PFSK-1 (cell line): Measurements from ENCODE around the gene SRPK2.

ENCODE experiments used
- FOXP2 ChIP-seq: optimal IDR thresholded peaks from 2 replicates; pipeline ENCODE3; 2011; ENCODE audit warnings: borderline replicate concordance, control low read depth, inconsistent platforms; ENCODE audit not compliant: insufficient read depth; ENCODE audit errors: extremely low read length, extremely low read depth
- POLR2AphosphoS5 ChIP-seq: IDR thresholded peaks from 2 replicates; pipeline ENCODE4 v1.6.1; 2012; ENCODE audit warnings: low read depth, mild to moderate bottlenecking, control low read depth, low read length, moderate library complexity
- SIN3A ChIP-seq: IDR thresholded peaks from 2 replicates; pipeline ENCODE4 v1.6.1; 2012; ENCODE audit warnings: mild to moderate bottlenecking, low read length, moderate library complexity, borderline replicate concordance; ENCODE audit not compliant: insufficient read depth
- TAF1 ChIP-seq: IDR thresholded peaks from 2 replicates; pipeline ENCODE4 v1.6.1; 2012; ENCODE audit warnings: low read length, control low read depth, borderline replicate concordance; ENCODE audit not compliant: insufficient read depth
- TF ChIP-seq, protein P1 (sequence below), 2 experiments: IDR thresholded peaks; 2 replicates each; pipeline versions ENCODE4 v1.6.1 to v1.8.0; 2011 to 2012; ENCODE audit warnings: low read depth in 2 of 2, low read length in 2 of 2, control low read depth in 1 of 2, inconsistent platforms in 1 of 2, mild to moderate bottlenecking in 1 of 2, moderate library complexity in 1 of 2; ENCODE audit not compliant: insufficient read depth in 1 of 2

SRPK2 gene

DNA sequence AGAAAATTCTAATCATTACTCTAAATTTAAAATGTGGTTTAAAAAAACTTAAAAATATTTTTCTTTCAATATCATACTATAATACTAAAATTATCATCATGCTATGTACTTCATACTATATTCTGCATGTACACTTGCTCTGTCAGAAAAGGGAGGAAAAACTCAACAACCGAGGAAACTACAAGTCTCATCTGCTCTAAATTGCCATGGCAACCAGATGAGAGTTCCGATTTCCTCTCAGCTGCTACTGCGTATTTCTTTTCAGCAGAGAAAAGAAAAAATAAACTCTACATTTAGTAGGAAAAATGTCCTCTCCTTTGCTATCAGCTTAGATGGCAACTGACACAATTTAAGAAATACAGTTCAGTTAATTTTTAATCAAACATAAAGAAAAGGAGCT, 178.9 kb downstream of the SRPK2 start:
- TF ChIP-seq TAF1 (no peak), SIN3A (no peak), FOXP2 (no peak), POLR2AphosphoS5 (no peak)
- TF ChIP-seq, protein P1, sequence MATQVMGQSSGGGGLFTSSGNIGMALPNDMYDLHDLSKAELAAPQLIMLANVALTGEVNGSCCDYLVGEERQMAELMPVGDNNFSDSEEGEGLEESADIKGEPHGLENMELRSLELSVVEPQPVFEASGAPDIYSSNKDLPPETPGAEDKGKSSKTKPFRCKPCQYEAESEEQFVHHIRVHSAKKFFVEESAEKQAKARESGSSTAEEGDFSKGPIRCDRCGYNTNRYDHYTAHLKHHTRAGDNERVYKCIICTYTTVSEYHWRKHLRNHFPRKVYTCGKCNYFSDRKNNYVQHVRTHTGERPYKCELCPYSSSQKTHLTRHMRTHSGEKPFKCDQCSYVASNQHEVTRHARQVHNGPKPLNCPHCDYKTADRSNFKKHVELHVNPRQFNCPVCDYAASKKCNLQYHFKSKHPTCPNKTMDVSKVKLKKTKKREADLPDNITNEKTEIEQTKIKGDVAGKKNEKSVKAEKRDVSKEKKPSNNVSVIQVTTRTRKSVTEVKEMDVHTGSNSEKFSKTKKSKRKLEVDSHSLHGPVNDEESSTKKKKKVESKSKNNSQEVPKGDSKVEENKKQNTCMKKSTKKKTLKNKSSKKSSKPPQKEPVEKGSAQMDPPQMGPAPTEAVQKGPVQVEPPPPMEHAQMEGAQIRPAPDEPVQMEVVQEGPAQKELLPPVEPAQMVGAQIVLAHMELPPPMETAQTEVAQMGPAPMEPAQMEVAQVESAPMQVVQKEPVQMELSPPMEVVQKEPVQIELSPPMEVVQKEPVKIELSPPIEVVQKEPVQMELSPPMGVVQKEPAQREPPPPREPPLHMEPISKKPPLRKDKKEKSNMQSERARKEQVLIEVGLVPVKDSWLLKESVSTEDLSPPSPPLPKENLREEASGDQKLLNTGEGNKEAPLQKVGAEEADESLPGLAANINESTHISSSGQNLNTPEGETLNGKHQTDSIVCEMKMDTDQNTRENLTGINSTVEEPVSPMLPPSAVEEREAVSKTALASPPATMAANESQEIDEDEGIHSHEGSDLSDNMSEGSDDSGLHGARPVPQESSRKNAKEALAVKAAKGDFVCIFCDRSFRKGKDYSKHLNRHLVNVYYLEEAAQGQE (IDR thresholded peaks at IDR 0.05; ENCODE audit: insufficient read depth in 1 of 2, low read depth in 2 of 2, low read length in 2 of 2) = no peak

DNA sequence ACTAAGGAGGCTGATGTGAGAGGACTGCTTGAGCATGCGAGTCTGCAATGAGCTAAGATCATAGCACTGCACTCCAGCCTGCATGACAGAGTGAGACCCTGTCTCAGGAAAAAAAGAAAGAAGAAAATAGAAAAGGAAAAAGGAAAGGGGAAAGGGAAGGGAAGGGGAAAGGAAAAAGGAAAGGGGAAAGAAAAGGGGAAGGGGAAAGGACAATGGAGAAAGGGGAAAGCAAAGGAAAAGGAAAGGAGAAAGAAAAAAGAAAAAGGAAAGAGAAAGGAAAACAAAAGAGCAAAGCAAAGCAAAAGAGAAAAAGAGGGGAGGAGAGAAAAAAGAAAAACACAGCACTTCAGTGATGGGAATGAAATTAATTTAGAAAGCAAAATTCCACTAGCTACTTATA, 179.3 kb downstream of the SRPK2 start:
- TF ChIP-seq TAF1 (no peak), SIN3A (no peak), POLR2AphosphoS5 (no peak), FOXP2 (no peak)
- TF ChIP-seq, protein P1 (IDR thresholded peaks at IDR 0.05; ENCODE audit: insufficient read depth in 1 of 2, low read depth in 2 of 2, low read length in 2 of 2) = no peak

DNA sequence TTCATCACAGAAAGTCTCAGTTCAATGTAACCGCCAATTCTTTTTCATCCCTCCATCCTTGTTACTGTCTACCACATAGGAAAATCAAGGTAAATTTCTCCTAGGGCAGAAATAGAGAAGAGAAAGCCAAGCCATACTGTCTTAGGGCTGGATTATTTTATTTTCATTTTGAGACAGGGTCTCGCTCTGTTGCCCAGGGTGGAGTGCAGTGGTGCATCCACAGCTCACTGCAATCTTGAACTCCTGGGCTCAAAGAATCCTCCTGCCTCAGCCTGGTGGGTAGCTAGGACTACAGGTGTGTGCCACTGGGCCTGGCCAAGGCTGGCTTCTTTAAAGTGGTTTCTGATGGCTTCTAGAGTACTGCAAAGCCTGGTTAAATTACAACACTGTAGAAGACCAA, 181.7 kb downstream of the SRPK2 start:
- TF ChIP-seq, protein P1 (IDR thresholded peaks at IDR 0.05; ENCODE audit: insufficient read depth in 1 of 2, low read depth in 2 of 2, low read length in 2 of 2) = no peak
- TF ChIP-seq TAF1 (no peak), FOXP2 (no peak), SIN3A (no peak), POLR2AphosphoS5 (no peak)

DNA sequence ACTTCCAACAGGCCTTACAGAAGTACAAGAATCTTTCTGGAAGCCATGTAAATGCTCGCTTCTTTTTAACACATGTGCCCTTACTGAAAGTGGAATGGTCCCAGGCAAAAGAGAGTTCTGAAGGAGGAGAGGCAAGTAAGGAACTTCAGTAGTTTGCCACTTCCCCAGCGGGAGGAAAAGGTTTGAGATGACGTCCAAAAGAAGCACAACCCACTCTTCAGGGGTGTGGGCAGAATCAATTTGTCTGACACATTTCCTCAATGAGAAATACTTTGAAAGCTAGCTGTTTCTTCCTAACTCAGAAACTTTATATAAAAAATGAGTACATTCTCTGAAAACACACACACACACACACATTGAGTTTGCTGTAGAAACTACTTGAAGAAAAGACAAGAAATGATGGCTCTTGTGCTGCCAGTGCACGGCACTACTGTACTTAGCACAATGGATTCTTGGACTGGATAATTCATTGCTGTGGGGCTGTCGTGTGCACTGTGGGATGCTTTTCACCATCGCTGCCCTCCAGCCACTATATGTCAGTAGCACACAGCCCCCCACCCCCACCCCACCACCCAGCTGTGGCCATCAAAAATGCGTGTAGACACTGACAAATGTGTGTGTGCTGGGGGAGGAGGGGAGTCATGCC, 183.0 kb downstream of the SRPK2 start:
- TF ChIP-seq, protein P1 (IDR thresholded peaks at IDR 0.05; ENCODE audit: insufficient read depth in 1 of 2, low read depth in 2 of 2, low read length in 2 of 2) = no peak
- TF ChIP-seq SIN3A (no peak), POLR2AphosphoS5 (no peak), FOXP2 (no peak), TAF1 (no peak)

DNA sequence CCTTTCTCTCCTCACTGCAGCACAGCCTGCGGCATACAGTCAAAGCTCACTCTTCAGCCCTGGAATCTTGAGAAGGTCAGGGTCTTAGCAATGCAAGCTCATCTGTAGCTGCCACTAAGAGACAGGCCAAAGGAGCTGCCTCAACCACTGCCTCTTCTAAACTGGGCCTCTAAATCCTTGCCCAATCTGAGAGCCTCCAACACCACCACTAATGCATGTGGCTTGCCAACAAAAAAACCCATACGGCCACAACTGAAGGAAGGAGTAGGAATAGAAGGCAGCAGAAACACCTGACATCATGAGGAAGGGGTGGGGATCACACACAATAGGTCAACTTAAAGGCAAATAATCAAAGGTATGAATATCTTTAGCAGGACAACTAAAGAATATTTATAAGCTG, 183.8 kb downstream of the SRPK2 start:
- TF ChIP-seq, protein P1 (IDR thresholded peaks at IDR 0.05; ENCODE audit: insufficient read depth in 1 of 2, low read depth in 2 of 2, low read length in 2 of 2) = no peak
- TF ChIP-seq SIN3A (no peak), POLR2AphosphoS5 (no peak), FOXP2 (no peak), TAF1 (no peak)
